Activated CD8-positive, alpha-beta T cell treated with anti-CD3 and anti-CD28 coated beads for 36 hours (primary cell): Measurements from ENCODE around the gene LIX1L. TPM values are rescaled to one million over a fixed set of nuclear protein-coding genes. Genes with fewer than 3 reads are reported as not detected.

ENCODE experiments used
- ATAC-seq: fragments of 200-7000 bp; cut with Tn5 transposase; one replicate; pipeline ENCODE4 v1.10.0; 2021; ENCODE audit warnings: mild to moderate bottlenecking, moderate library complexity
- CTCF ChIA-PET: fragments of 350-600 bp; sonication (Branson Sonifier 250); formaldehyde crosslinking; loops from one replicate; lab custom pipeline; 2021; ENCODE audit warnings: antibody characterized with exemption; lab: Charles Lee
- POLR2A ChIA-PET: fragments of 350-600 bp; sonication (Branson Sonifier 250); formaldehyde crosslinking; loops from one replicate; lab custom pipeline; 2021; ENCODE audit warnings: antibody characterized with exemption; lab: Charles Lee
- DNase-seq: peaks from one replicate; pipeline ENCODE4 v3.0.0-alpha.2; 2020
- H3K27ac Mint-ChIP-seq: one replicate; pipeline ENCODE4 v1.8.0; 2021; ENCODE audit warnings: mild to moderate bottlenecking, mixed read lengths
- H3K27me3 Mint-ChIP-seq: one replicate; pipeline ENCODE4 v1.8.0; 2021; ENCODE audit warnings: mixed read lengths
- H3K36me3 Mint-ChIP-seq: one replicate; pipeline ENCODE4 v1.8.0; 2021; ENCODE audit warnings: low read depth, mixed read lengths
- H3K4me1 Mint-ChIP-seq: one replicate; pipeline ENCODE4 v1.8.0; 2021; ENCODE audit warnings: low read depth, mixed read lengths
- H3K4me3 Mint-ChIP-seq: one replicate; pipeline ENCODE4 v1.8.0; 2021; ENCODE audit warnings: mild to moderate bottlenecking, moderate library complexity, mixed read lengths
- H3K9me3 Mint-ChIP-seq: one replicate; pipeline ENCODE4 v1.8.0; 2021; ENCODE audit warnings: mixed read lengths
- intact Hi-C: fragments of 100-400 bp; cut with micrococcal nuclease; formaldehyde crosslinking; loops from one replicate; pipeline ENCODE4 v1.10.0; 2022
- total RNA-seq, 2 experiments: library from RNA; stranded (reverse); gene quantifications; one replicate each; pipeline ENCODE4 v1.2.3, GENCODE V29; 2021
- TF ChIP-seq, protein P1 (sequence below): fragments of 200-600 bp; IDR thresholded peaks from one replicate; pipeline ENCODE4 v1.8.0; 2022; ENCODE audit warnings: antibody characterized with exemption, mild to moderate bottlenecking

The LIX1L gene
- total RNA-seq, 2 experiments from 2014 or later: 41.5 to 43.6 TPM

DNA sequence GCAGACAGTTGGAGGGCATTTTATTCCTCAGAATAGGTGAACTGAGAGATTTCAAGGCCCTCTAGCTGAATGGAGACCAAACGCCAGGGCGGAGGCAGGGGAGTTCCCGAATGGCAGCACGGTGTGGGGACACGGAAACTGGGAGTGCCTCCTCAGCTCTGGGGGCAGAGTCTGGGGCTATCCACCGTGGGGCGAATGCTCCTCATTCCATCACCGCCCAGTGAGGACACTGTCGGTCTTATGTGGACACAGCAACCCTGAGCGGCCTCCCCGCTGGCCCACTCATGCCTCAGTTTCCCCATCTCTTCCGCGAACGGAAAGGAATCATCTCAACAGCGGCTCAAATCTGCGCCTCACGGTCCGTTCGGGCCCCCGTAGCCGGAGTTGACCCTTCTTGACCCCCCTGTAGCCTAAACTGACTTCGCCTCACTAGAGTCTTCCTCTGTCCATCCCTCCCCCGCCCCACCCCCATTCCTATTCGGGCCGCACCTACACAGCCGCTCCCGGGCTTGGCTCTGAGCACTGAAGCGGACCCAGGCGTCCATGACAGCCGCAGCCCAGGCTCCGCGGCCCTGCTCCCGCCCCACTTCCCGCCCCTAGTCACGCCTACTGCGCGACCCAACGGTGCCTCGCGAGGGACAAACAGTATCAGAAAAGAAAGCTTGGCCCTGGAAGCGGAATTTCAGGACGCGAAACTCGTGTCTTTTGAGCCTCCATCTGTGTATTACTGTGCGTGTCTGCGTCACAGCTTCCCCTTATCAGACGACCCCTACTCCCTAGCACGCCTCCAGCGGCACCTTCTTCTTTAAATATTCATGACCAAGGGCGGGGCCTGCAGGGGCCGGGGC lies 39.4 kb downstream of the LIX1L start, which contains the start of gene PEX11B:
Gene PEX11B, minus strand, starts transcription at position 574 of the 848 bp plus-strand sequence. Its CDS starts 29 bp downstream, at position 545.
- intact Hi-C loops: loop anchor here (10.0 kb wide), 1 partner anchor 74 kb away; the partner anchor contains the start of gene NUDT17
- DNase-seq (peak; percentile 96), ATAC-seq (peak; percentile 92)
- Mint-ChIP-seq H3K36me3 (peaks cover 42% of the 10 kb centered on the region), H3K27ac (peak within 1 kb of the TSS; percentile 97), H3K9me3 (no peaks in the 10 kb centered on the region), H3K27me3 (no peaks in the 10 kb centered on the region), H3K4me3 (peak within 1 kb of the TSS; percentile 96), H3K4me1 (peaks cover 51% of the 10 kb centered on the region)
- CTCF ChIA-PET: interaction anchor here (1.1 to 2.1 kb wide), 8 partner anchors 9 to 74 kb away, joined by 3 to 7 read pairs (median 4); partner anchors contain the start of genes ANKRD34A, POLR3GL and RBM8A
- TF ChIP-seq, protein P1, sequence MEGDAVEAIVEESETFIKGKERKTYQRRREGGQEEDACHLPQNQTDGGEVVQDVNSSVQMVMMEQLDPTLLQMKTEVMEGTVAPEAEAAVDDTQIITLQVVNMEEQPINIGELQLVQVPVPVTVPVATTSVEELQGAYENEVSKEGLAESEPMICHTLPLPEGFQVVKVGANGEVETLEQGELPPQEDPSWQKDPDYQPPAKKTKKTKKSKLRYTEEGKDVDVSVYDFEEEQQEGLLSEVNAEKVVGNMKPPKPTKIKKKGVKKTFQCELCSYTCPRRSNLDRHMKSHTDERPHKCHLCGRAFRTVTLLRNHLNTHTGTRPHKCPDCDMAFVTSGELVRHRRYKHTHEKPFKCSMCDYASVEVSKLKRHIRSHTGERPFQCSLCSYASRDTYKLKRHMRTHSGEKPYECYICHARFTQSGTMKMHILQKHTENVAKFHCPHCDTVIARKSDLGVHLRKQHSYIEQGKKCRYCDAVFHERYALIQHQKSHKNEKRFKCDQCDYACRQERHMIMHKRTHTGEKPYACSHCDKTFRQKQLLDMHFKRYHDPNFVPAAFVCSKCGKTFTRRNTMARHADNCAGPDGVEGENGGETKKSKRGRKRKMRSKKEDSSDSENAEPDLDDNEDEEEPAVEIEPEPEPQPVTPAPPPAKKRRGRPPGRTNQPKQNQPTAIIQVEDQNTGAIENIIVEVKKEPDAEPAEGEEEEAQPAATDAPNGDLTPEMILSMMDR: no peak
- POLR2A ChIA-PET: interaction anchor here (0.6 to 4.3 kb wide), 27 partner anchors 9 to 637 kb away, joined by 3 to 34 read pairs (median 4); partner anchors contain the start of genes ANKRD34A, ITGA10, LIX1L and NUDT17

DNA sequence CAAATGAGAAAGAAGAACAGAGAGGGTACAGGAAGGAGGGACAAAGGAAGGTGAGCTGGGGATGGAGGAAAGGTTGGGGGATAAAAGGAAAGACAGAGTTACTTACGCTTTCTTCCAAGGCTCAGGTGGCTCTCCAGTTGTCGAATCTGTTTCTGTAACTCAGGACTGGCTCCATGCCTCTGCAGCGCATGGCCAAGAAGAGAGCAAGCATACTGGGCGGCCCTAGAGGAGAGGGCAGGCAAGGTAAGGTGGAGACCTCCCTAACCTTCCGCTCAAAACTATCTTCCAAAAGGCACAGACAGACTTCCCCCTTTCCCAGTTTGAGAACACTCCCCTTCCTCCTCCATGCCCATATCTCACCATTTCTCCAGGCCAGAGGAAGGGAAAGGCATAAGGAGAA lies 40.2 kb downstream of the LIX1L start:
- Mint-ChIP-seq H3K27ac (peak overlapping the region; percentile 97), H3K27me3 (no peaks in the 10 kb centered on the region), H3K4me1 (peaks cover 49% of the 10 kb centered on the region), H3K36me3 (peaks cover 40% of the 10 kb centered on the region), H3K9me3 (no peaks in the 10 kb centered on the region), H3K4me3 (peak overlapping the region; percentile 96)
- ATAC-seq: no peak
- POLR2A ChIA-PET: interaction anchor here (1.2 to 4.3 kb wide), 7 partner anchors 10 to 79 kb away, joined by 3 to 34 read pairs (median 7); partner anchors contain the start of genes ANKRD34A, POLR3GL, RBM8A and TXNIP
- DNase-seq: no peak
- intact Hi-C loops: loop anchor here (10.0 kb wide), 1 partner anchor 73 kb away; the partner anchor contains the start of gene NUDT17
- TF ChIP-seq, protein P1: no peak
- CTCF ChIA-PET: interaction anchor here (1.1 to 2.1 kb wide), 6 partner anchors 10 to 73 kb away, joined by 3 to 6 read pairs (median 4); partner anchors contain the start of genes ANKRD34A, POLR3GL and RBM8A

DNA sequence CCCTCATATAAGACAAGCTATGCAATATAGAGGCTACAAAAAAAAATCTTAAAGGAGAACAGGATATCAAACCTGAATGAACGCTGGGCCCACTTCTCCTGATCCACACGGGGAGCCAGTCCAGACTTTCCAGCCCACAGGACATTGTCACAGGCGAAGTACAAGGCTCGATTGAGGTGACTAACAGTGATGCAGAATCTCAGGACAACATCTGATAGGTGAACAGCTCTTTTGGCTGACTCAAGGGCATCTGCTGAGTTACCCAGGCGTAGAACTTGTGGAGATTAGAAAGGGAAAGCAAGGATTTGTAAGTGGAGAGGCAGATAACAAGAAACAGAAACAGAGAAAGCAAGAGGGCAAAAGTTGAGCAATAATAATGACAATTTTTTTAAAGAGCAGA lies 41.1 kb downstream of the LIX1L start:
- peak overlapping the region; percentile 47 for H3K27ac Mint-ChIP-seq
- no peaks in the 10 kb centered on the region for H3K27me3 Mint-ChIP-seq
- peak overlapping the region; percentile 96 for H3K4me3 Mint-ChIP-seq
- H3K4me1 Mint-ChIP-seq: peaks cover 44% of the 10 kb centered on the region
- ChIA-PET POLR2A (interaction anchor here (0.6 to 4.3 kb wide), 7 partner anchors 10 to 120 kb away, joined by 3 to 34 read pairs (median 3); partner anchors contain the start of genes ANKRD34A, POLR3GL and RBM8A), CTCF (interaction anchor here (1.8 to 3.0 kb wide), 6 partner anchors 11 to 72 kb away, joined by 4 to 11 read pairs (median 6); partner anchors contain the start of genes ANKRD34A, NUDT17, PIAS3 and POLR3GL)
- H3K36me3 Mint-ChIP-seq: peaks cover 40% of the 10 kb centered on the region
- H3K9me3 Mint-ChIP-seq: no peaks in the 10 kb centered on the region
- ATAC-seq (no peak), DNase-seq (no peak)
- TF ChIP-seq, protein P1: no peak
- intact Hi-C loops: loop anchor here (10.0 kb wide), 1 partner anchor 72 kb away; the partner anchor contains the start of gene NUDT17

DNA sequence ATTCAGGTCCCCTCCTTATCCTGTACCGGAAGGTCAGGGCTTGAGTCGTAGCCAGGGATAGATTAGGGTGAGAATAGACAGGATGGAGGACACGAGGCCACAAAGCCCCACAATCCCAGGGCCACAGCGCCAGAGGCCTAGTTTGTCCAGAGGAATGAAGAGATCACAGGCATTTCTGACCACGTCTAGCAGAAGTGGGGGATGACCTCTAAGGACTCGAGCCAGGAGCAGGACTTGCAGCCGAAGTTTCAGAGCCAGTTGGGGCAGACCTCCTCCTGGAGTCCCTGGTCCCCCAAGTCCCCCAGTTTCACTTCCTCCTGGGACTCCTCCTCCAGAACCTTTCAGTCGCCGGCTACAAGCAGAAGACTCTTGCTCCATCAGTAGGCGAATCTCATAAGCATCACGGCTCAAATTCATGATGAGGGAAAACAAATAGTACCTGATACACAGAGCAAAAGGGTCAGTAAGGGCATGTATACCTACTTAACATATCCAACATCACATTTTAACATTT lies 45.6 kb downstream of the LIX1L start:
- intact Hi-C loops: loop anchor here (5.0 to 10.0 kb wide), 2 partner anchors 67 to 95 kb away; partner anchors contain the start of gene NUDT17

More for the DNA sequence above, 45.6 kb downstream of the LIX1L start:
- peaks cover 30% of the 10 kb centered on the region for H3K36me3 Mint-ChIP-seq
- no peak overlapping the region for H3K4me3 Mint-ChIP-seq
- peak overlapping the region; percentile 31 for H3K27ac Mint-ChIP-seq
- ChIA-PET POLR2A (interaction anchor here (0.7 to 2.4 kb wide), 3 partner anchors 11 to 53 kb away, joined by 3 to 8 read pairs (median 7); partner anchors contain the start of gene PIAS3), CTCF (interaction anchor here (1.8 to 5.5 kb wide), 2 partner anchors 20 to 29 kb away, joined by 15 to 32 read pairs; partner anchors contain the start of gene ANKRD35)
- no peaks in the 10 kb centered on the region for H3K9me3 Mint-ChIP-seq
- DNase-seq (no peak), ATAC-seq (no peak)
- no peaks in the 10 kb centered on the region for H3K27me3 Mint-ChIP-seq
- H3K4me1 Mint-ChIP-seq: peaks cover 23% of the 10 kb centered on the region
- TF ChIP-seq, protein P1: no peak
